B cell (primary cell): ENCODE results near the gene TTYH3. TPM values are rescaled to one million over a fixed set of nuclear protein-coding genes. Genes with fewer than 3 reads are reported as not detected.

ENCODE experiments used
- ATAC-seq: fragments of 200-7000 bp; cut with Tn5 transposase; one replicate; pipeline ENCODE4 v1.10.0; 2021; ENCODE audit warnings: low read depth, mild to moderate bottlenecking, moderate number of reproducible peaks, moderate library complexity
- CTCF ChIA-PET: fragments of 350-600 bp; sonication (Branson Sonifier 250); formaldehyde crosslinking; loops from one replicate; lab custom pipeline; 2021; ENCODE audit warnings: antibody characterized with exemption, inconsistent platforms; lab: Charles Lee
- POLR2A ChIA-PET: fragments of 350-600 bp; sonication (Branson Sonifier 250); formaldehyde crosslinking; loops from one replicate; lab custom pipeline; 2021; ENCODE audit warnings: antibody characterized with exemption; lab: Charles Lee
- DNase-seq: peaks from one replicate; pipeline ENCODE4 v3.0.0; 2013
- H2AFZ ChIP-seq: 2 replicates; pipeline ENCODE4 v1.6.1; 2012; ENCODE audit warnings: mild to moderate bottlenecking, low read depth, low read length; ENCODE audit not compliant: insufficient read depth, poor library complexity, severe bottlenecking
- H3K27ac ChIP-seq, 2 donors: 1 replicate in 1 of 2; 2 replicates in 1 of 2; pipeline ENCODE4 v1.5.1; 2012 to 2013; ENCODE audit warnings: low read length in 2 of 2, mild to moderate bottlenecking in 2 of 2, moderate library complexity in 1 of 2
- H3K27me3 ChIP-seq, 4 experiments: fragments of 200-600 bp in 1 of 4; sonication (generic) in 1 of 4; replicated peaks in 1 of 4; 1 replicate in 2 of 4; 2 replicates in 2 of 4; pipeline versions ENCODE4 v1.6.1 to v1.7.0; 2013 to 2016; ENCODE audit warnings: low read length in 3 of 4, mild to moderate bottlenecking in 2 of 4, mixed read lengths in 1 of 4, moderate library complexity in 1 of 4; ENCODE audit not compliant: insufficient read depth in 4 of 4, control insufficient read depth in 3 of 4; ENCODE audit errors: control extremely low read depth in 1 of 4
- H3K36me3 ChIP-seq, 2 experiments: replicated peaks in 1 of 2; 1 replicate in 1 of 2; 2 replicates in 1 of 2; pipeline versions ENCODE4 v1.6.1 to v1.7.1; 2013; ENCODE audit warnings: low read length in 1 of 2; ENCODE audit not compliant: insufficient read depth in 2 of 2, control insufficient read depth in 1 of 2; ENCODE audit errors: control extremely low read depth in 1 of 2, extremely low read depth in 1 of 2
- H3K4me1 ChIP-seq, 2 donors: fragments of 200-600 bp in 1 of 2; sonication (generic) in 1 of 2; 1 replicate in 1 of 2; 2 replicates in 1 of 2; pipeline versions ENCODE4 v1.5.1 to v1.6.1; 2013 to 2017; ENCODE audit warnings: low read length in 2 of 2; ENCODE audit not compliant: control insufficient read depth in 2 of 2, insufficient read depth in 2 of 2
- H3K4me2 ChIP-seq: replicated peaks from 2 replicates; pipeline ENCODE3; 2012; ENCODE audit warnings: mild to moderate bottlenecking, low read depth, low read length; ENCODE audit not compliant: poor library complexity, severe bottlenecking
- H3K4me3 ChIP-seq, 5 experiments: fragments of 200-600 bp in 1 of 5; sonication (generic) in 1 of 5; 1 replicate in 3 of 5; 2 replicates in 2 of 5; pipeline versions ENCODE4 v1.5.1 to v1.7.0; 2011 to 2016; ENCODE audit warnings: low read length in 4 of 5, mild to moderate bottlenecking in 4 of 5, low read depth in 2 of 5, control low read depth in 1 of 5, moderate library complexity in 1 of 5; ENCODE audit not compliant: insufficient read depth in 1 of 5; ENCODE audit errors: control extremely low read depth in 1 of 5, extremely low read depth in 1 of 5
- H3K79me2 ChIP-seq: fragments of 200-600 bp; sonication (generic); one replicate; pipeline ENCODE4 v1.6.0; 2016; ENCODE audit warnings: low read length; ENCODE audit not compliant: control insufficient read depth, insufficient read depth
- H3K9ac ChIP-seq: fragments of 200-600 bp; sonication (generic); 2 replicates; pipeline ENCODE4 v1.6.1; 2017; ENCODE audit warnings: mild to moderate bottlenecking, low read length, moderate library complexity
- H3K9me3 ChIP-seq, 3 donors: one replicate each; pipeline versions ENCODE4 v1.6.1 to v1.7.1; 2013; ENCODE audit warnings: low read length in 2 of 3; ENCODE audit not compliant: control insufficient read depth in 2 of 3, insufficient read depth in 1 of 3; ENCODE audit errors: control extremely low read depth in 1 of 3
- H4K20me1 ChIP-seq: 2 replicates; pipeline ENCODE4 v1.6.0; 2012; ENCODE audit warnings: mild to moderate bottlenecking, low read length; ENCODE audit not compliant: insufficient read depth, control insufficient read depth, poor library complexity, severe bottlenecking
- H3K27ac Mint-ChIP-seq: one replicate; pipeline ENCODE4 v1.8.0; 2021; ENCODE audit warnings: mixed read lengths
- H3K27me3 Mint-ChIP-seq: one replicate; pipeline ENCODE4 v1.8.0; 2021; ENCODE audit warnings: mixed read lengths
- H3K4me1 Mint-ChIP-seq: one replicate; pipeline ENCODE4 v1.8.0; 2021; ENCODE audit warnings: mixed read lengths
- H3K4me3 Mint-ChIP-seq: one replicate; pipeline ENCODE4 v1.8.0; 2021; ENCODE audit warnings: mixed read lengths
- H3K9me3 Mint-ChIP-seq: one replicate; pipeline ENCODE4 v1.8.0; 2022; ENCODE audit warnings: mixed read lengths; ENCODE audit not compliant: insufficient read depth
- EZH2 ChIP-seq: IDR thresholded peaks from 2 replicates; pipeline ENCODE4 v1.6.1; 2012; ENCODE audit warnings: borderline replicate concordance, low read depth, mild to moderate bottlenecking, moderate library complexity, low read length; ENCODE audit not compliant: insufficient read depth, poor library complexity, severe bottlenecking
- WGBS: methylation state at CpG from one replicate; pipeline ENCODE4 v1.1.5; 2013; ENCODE audit warnings: missing lambda C conversion rate; ENCODE audit not compliant: insufficient coverage; 5-methylcytosine and 5-hydroxymethylcytosine counted together
- intact Hi-C: fragments of 100-400 bp; cut with micrococcal nuclease; formaldehyde crosslinking; loops from one replicate; pipeline ENCODE4 v1.10.0; 2022
- polyA plus RNA-seq: library from polyadenylated mRNA; depleted of rRNA; stranded (reverse); fragments of >200 nt; gene quantifications from 2 replicates; pipeline ENCODE4 v1.2.3, GENCODE V29; 2012
- total RNA-seq, 2 donors: library from RNA; stranded (reverse); fragments of 120-200 nt in 1 of 2; gene quantifications; 1 replicate in 1 of 2; 2 replicates in 1 of 2; pipeline versions ENCODE4 v1.2.3 to v1.2.4, GENCODE V29; 2013 to 2022
- TF ChIP-seq, protein P1 (sequence below): fragments of 200-600 bp; IDR thresholded peaks from one replicate; pipeline ENCODE4 v1.8.0; 2022; ENCODE audit warnings: antibody characterized with exemption, mild to moderate bottlenecking

The TTYH3 gene
- total and polyA plus RNA-seq, 2 donors (not counting 1 experiment from before 2014, with no cell fraction given), result 8.4 to 48.6 TPM

- Mint-ChIP-seq H3K27me3 (no peaks in the 10 kb centered on the region), H3K4me1 (peaks cover 11% of the 10 kb centered on the region), H3K4me3 (no peak overlapping the region), H3K27ac (no peak overlapping the region), H3K9me3 (no peaks in the 10 kb centered on the region)
- Histone ChIP-seq H3K36me3 (no peaks in the 10 kb centered on the region), H3K4me3 (no peak overlapping the region), H3K79me2 (no peaks in the 10 kb centered on the region), H3K9me3 (no peaks in the 10 kb centered on the region), H2AFZ (no peak overlapping the region), H3K4me1 (peaks cover 3 to 10% of the 10 kb centered on the region in 2 donors), H3K9ac (no peak overlapping the region), H3K27ac (no peak overlapping the region), H4K20me1 (no peaks in the 10 kb centered on the region), H3K4me2 (no peak overlapping the region), H3K27me3 (no peaks in the 10 kb centered on the region)
- TF ChIP-seq, protein P1, sequence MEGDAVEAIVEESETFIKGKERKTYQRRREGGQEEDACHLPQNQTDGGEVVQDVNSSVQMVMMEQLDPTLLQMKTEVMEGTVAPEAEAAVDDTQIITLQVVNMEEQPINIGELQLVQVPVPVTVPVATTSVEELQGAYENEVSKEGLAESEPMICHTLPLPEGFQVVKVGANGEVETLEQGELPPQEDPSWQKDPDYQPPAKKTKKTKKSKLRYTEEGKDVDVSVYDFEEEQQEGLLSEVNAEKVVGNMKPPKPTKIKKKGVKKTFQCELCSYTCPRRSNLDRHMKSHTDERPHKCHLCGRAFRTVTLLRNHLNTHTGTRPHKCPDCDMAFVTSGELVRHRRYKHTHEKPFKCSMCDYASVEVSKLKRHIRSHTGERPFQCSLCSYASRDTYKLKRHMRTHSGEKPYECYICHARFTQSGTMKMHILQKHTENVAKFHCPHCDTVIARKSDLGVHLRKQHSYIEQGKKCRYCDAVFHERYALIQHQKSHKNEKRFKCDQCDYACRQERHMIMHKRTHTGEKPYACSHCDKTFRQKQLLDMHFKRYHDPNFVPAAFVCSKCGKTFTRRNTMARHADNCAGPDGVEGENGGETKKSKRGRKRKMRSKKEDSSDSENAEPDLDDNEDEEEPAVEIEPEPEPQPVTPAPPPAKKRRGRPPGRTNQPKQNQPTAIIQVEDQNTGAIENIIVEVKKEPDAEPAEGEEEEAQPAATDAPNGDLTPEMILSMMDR, result no peak
- TF ChIP-seq EZH2, result no peak
- WGBS, result 94% methylated on average over 30 of the region's 33 CpGs
- no peak for DNase-seq
- CTCF ChIA-PET, result no interaction called here
- ATAC-seq, result no peak
- POLR2A ChIA-PET, result no interaction called here
- intact Hi-C loops, result no loop called here
Measured at GRCh38 chr7:2616387-2617324, 15.1 kb upstream of the TTYH3 start.

DNA sequence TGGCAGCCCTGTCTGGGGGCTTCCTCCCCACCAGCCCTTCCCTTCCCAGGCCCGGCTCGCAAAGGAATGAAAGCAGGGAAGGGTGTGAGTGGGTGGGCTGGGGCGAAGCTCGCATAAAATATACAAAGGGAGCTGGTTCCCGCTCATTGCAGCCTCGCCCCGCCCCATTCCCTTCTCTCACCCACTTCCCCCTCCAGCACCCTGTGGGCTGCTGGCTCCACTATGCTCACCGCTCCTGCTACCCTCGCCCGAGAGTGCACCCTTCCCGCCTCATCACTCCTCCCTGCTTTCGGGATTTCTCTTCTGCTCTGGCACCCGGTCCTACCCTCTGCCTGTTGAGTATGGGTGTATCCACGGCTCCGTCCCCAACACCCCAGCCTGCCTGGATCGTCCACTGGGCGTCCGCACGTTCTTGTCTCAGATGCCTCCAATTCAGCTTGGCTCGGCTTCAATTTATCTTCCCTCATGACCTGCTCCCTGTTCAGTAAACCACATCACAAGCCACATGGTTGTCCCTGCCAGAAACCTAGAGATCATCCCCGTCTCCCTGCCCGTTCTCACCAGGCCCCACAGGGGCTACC, 14.4 kb upstream of the TTYH3 start:
- no peak for ATAC-seq

More for the DNA sequence above, 14.4 kb upstream of the TTYH3 start:
- no peak overlapping the region for H3K4me3 Mint-ChIP-seq
- no peak overlapping the region for H3K27ac ChIP-seq
- H3K9ac ChIP-seq, result no peak overlapping the region
- no peaks in the 10 kb centered on the region for H3K27me3 Mint-ChIP-seq
- H3K4me2 ChIP-seq, result no peak overlapping the region
- intact Hi-C loops, result no loop called here
- H2AFZ ChIP-seq, result no peak overlapping the region
- TF ChIP-seq EZH2, result no peak
- TF ChIP-seq, protein P1, result no peak
- no peaks in the 10 kb centered on the region for H3K9me3 ChIP-seq
- no peaks in the 10 kb centered on the region for H3K9me3 Mint-ChIP-seq
- DNase-seq, result no peak
- H3K27ac Mint-ChIP-seq, result no peak overlapping the region
- H3K4me3 ChIP-seq, result no peak overlapping the region
- H3K79me2 ChIP-seq, result no peaks in the 10 kb centered on the region
- no peaks in the 10 kb centered on the region for H3K36me3 ChIP-seq
- peaks cover 11% of the 10 kb centered on the region for H3K4me1 Mint-ChIP-seq
- CTCF ChIA-PET, result no interaction called here
- 84% methylated on average over 18 of the region's 22 CpGs for WGBS
- H4K20me1 ChIP-seq, result no peaks in the 10 kb centered on the region
- no peaks in the 10 kb centered on the region for H3K27me3 ChIP-seq
- peaks cover 3 to 10% of the 10 kb centered on the region in 2 donors for H3K4me1 ChIP-seq
- POLR2A ChIA-PET, result no interaction called here
